K562 (cell line): ENCODE results near the gene WWTR1. TPM values are rescaled to one million over a fixed set of nuclear protein-coding genes. Genes with fewer than 3 reads are reported as not detected.

Experiments used
- ATAC-seq: fragments of 200-7000 bp; cut with Tn5 transposase; 3 replicates; pipeline ENCODE4 v1.9.1; 2020; ENCODE audit warnings: moderate library complexity
- BruUV-seq: library from RNA; stranded (reverse); fragments of 400-500 nt; replicated peaks from 2 replicates; lab custom pipeline; 2021; lab: Mats Ljungman, UMichigan
- CTCF ChIA-PET: fragments of 300-600 bp; formaldehyde crosslinking; extraction: SDS; loops from one replicate; lab custom pipeline; 2021; ENCODE audit warnings: low intra/inter-chr PET ratio; lab: Yijun Ruan, JAX
- POLR2A ChIA-PET: fragments of 300-600, 350-650 bp; sonication (Branson Sonifier 250); formaldehyde crosslinking; extraction: SDS; loops from one replicate; lab custom pipeline; 2021; ENCODE audit warnings: antibody characterized with exemption, inconsistent platforms; lab: Yijun Ruan, JAX
- DNase-seq, 4 experiments: peaks; one replicate each; pipeline versions ENCODE4 v3.0.0 to v3.0.0-alpha.2; 2011 to 2018; ENCODE audit warnings: low spot score in 3 of 4, mixed read lengths in 3 of 4; ENCODE audit errors: extremely low read depth in 1 of 4
- FAIRE-seq: peaks from 2 replicates; lab custom pipeline; 2011; peaks lifted over from hg19 to GRCh38; lab: Jason Lieb, UNC
- H2AFZ ChIP-seq: 2 replicates; pipeline ENCODE4 v1.6.0; 2011; ENCODE audit warnings: low read depth, low read length, control low read depth, inconsistent platforms
- H3K27ac ChIP-seq: fragments of 200-600 bp; 3 replicates; pipeline ENCODE4 v1.8.0; 2011; ENCODE audit warnings: low read depth, mild to moderate bottlenecking, control low read depth, inconsistent platforms, low read length, moderate library complexity, mixed read lengths; ENCODE audit errors: extremely low read depth
- H3K27me3 ChIP-seq, 2 experiments: fragments of 300-600 bp in 1 of 2; 2 replicates in 1 of 2; 3 replicates in 1 of 2; pipeline versions ENCODE4 v1.6.0 to v1.8.0; 2011; ENCODE audit warnings: inconsistent platforms in 2 of 2, low read length in 2 of 2, mild to moderate bottlenecking in 1 of 2, mixed read lengths in 1 of 2, moderate library complexity in 1 of 2; ENCODE audit not compliant: control insufficient read depth in 2 of 2, insufficient read depth in 2 of 2
- H3K36me3 ChIP-seq: fragments of 300-600 bp; 3 replicates; pipeline ENCODE4 v1.8.0; 2011; ENCODE audit warnings: mild to moderate bottlenecking, low read length, inconsistent platforms; ENCODE audit not compliant: control insufficient read depth, insufficient read depth
- H3K4me1 ChIP-seq, 2 experiments: fragments of 200-600 bp in 1 of 2; replicated peaks in 1 of 2; 2 replicates in 1 of 2; 3 replicates in 1 of 2; pipeline versions ENCODE4 v1.5.1 to v1.8.0; 2011; ENCODE audit warnings: inconsistent platforms in 2 of 2, low read length in 2 of 2, mild to moderate bottlenecking in 1 of 2, mixed read lengths in 1 of 2, moderate library complexity in 1 of 2; ENCODE audit not compliant: control insufficient read depth in 2 of 2, insufficient read depth in 2 of 2
- H3K4me2 ChIP-seq: 2 replicates; pipeline ENCODE4 v1.6.1; 2011; ENCODE audit warnings: low read length, control low read depth, inconsistent platforms, mixed read lengths; ENCODE audit not compliant: insufficient read depth
- H3K4me3 ChIP-seq: fragments of 200-600 bp; sonication (generic), shearing (Covaris generic); 2 replicates; pipeline ENCODE4 v1.5.1; 2016; ENCODE audit warnings: control low read depth, inconsistent platforms
- H3K79me2 ChIP-seq: fragments of 200-600 bp; 3 replicates; pipeline ENCODE4 v1.8.0; 2011; ENCODE audit warnings: low read length, inconsistent platforms; ENCODE audit not compliant: control insufficient read depth, insufficient read depth
- H3K9ac ChIP-seq, 2 experiments: 2 replicates each; pipeline versions ENCODE4 v1.6.0 to v1.6.1; 2011; ENCODE audit warnings: low read depth in 2 of 2, low read length in 2 of 2, control low read depth in 1 of 2, inconsistent platforms in 1 of 2, mild to moderate bottlenecking in 1 of 2, mixed read lengths in 1 of 2; ENCODE audit not compliant: insufficient read depth in 1 of 2
- H3K9me1 ChIP-seq: one replicate; pipeline ENCODE4 v1.6.0; 2011; ENCODE audit warnings: inconsistent platforms, mild to moderate bottlenecking, low read length, moderate library complexity; ENCODE audit not compliant: control insufficient read depth, insufficient read depth
- H3K9me3 ChIP-seq: replicated peaks from 2 replicates; pipeline ENCODE4 v1.5.1; 2011; ENCODE audit warnings: low read depth, low read length, inconsistent platforms; ENCODE audit not compliant: control insufficient read depth, insufficient read depth
- H4K20me1 ChIP-seq: replicated peaks from 2 replicates; pipeline ENCODE4 v1.6.1; 2011; ENCODE audit warnings: low read length, inconsistent platforms, mixed read lengths; ENCODE audit not compliant: control insufficient read depth, insufficient read depth
- MAFF ChIP-seq: IDR thresholded peaks from 2 replicates; pipeline ENCODE4 v1.6.1; 2012; ENCODE audit warnings: low read length, improper control_type of control experiment
- MEF2D ChIP-seq: conservative IDR thresholded peaks from 2 replicates; pipeline ENCODE4 v1.6.1; 2016; ENCODE audit warnings: low read depth, missing genetic modification characterization, missing compliant biosample characterization
- NFXL1 ChIP-seq: fragments of 450-650 bp; formaldehyde crosslinking; IDR thresholded peaks from 2 replicates; pipeline ENCODE4 v1.4.0; 2021; ENCODE audit warnings: mild to moderate bottlenecking
- POLR2H ChIP-seq: IDR thresholded peaks from 2 replicates; pipeline ENCODE4 v1.6.1; 2016; ENCODE audit warnings: missing genetic modification characterization, low read depth, mild to moderate bottlenecking, control low read depth, missing compliant biosample characterization, moderate library complexity
- SMAD4 ChIP-seq: fragments of 250-450 bp; sonication (Bioruptor Pico); conservative IDR thresholded peaks from 2 replicates; pipeline ENCODE4 v1.8.0; 2021; ENCODE audit warnings: inconsistent platforms, mild to moderate bottlenecking, moderate library complexity
- ZNF232 ChIP-seq: sonication (generic); formaldehyde crosslinking; IDR thresholded peaks from 2 replicates; pipeline ENCODE4 v1.8.0; 2022; ENCODE audit warnings: mild to moderate bottlenecking, missing genetic modification reagents
- WGBS: fragments of 100-300 bp; shearing (Covaris generic); methylation state at CpG from one replicate; pipeline ENCODE4 v1.1.6; 2016; ENCODE audit warnings: low coverage, mixed read lengths; ENCODE audit not compliant: insufficient coverage; ENCODE audit errors: missing lambda C conversion rate; 5-methylcytosine and 5-hydroxymethylcytosine counted together
- in situ Hi-C: fragments of 300-500 bp; cut with MboI; formaldehyde crosslinking; loops from 4 replicates; pipeline ENCODE4 v1.15.0; 2018; ENCODE audit warnings: inconsistent platforms, mixed read lengths
- intact Hi-C: fragments of 100-400 bp; cut with micrococcal nuclease; formaldehyde crosslinking; loops from 2 replicates; pipeline ENCODE4 v1.14.2; 2022
- polyA plus RNA-seq, 8 experiments: library from polyadenylated mRNA; depleted of rRNA in 4 of 8; stranded (reverse) in 5 of 8; unstranded in 3 of 8; fragments of >200 nt; fragmentation: Nextera tagmentation in 2 of 8; fragmentation: Illumina TruSeq in 1 of 8; extraction: Ambion mirVana in 2 of 8; extraction: Trizol in 1 of 8; gene quantifications; 2 replicates each; pipeline versions ENCODE4 v1.2.1 to v1.2.3, GENCODE V29; 2011 to 2014; ENCODE audit warnings: inconsistent platforms in 1 of 8, missing spikeins in 1 of 8
- total RNA-seq, 7 experiments: library from RNA; depleted of rRNA in 6 of 7; stranded (reverse); fragments of >200 nt in 6 of 7; fragmentation: Illumina TruSeq in 2 of 7; extraction: Trizol in 2 of 7; gene quantifications; 2 replicates each; pipeline versions ENCODE4 v1.2.1 to v1.2.3, GENCODE V29; 2011 to 2021; ENCODE audit warnings: low replicate concordance in 1 of 7
- TF ChIP-seq, protein P1 (sequence below): fragments of 450-650 bp; IDR thresholded peaks from 2 replicates; pipeline ENCODE4 v1.6.1; 2017; ENCODE audit warnings: mild to moderate bottlenecking, moderate library complexity

Gene WWTR1
- total and polyA plus RNA-seq, 9 of the 15 experiments (the other 6 are each of a cell fraction or from before 2014, with no cell fraction given): 0.04 to 1.5 (median 0.60) TPM

DNA sequence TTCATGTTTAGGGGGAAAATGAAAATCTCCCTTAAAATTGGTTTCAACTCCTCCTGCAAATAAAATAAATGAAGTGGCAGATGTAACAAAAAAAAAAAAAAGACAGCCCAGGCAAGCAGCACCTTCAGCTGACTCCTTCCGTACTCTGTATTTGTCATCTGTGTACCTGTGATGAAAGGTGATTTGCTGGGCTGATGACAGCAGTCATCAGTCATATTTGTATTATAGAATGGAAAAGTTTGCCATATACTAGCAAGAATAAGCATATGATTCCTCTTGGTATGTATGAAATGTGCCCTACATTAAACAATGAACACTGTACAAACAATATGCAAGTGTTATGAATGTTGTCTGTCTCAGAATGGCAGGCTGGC is 44.1 kb upstream of the WWTR1 start:
- 50% methylated on average over 1 of the region's 1 CpG for WGBS
- Histone ChIP-seq H3K4me3 (no peak overlapping the region), H3K4me1 (no peaks in the 10 kb centered on the region), H3K27ac (no peak overlapping the region), H2AFZ (no peak overlapping the region), H3K4me2 (no peak overlapping the region), H3K79me2 (no peaks in the 10 kb centered on the region), H3K9me1 (no peaks in the 10 kb centered on the region), H3K27me3 (no peaks in the 10 kb centered on the region), H4K20me1 (no peaks in the 10 kb centered on the region), H3K9me3 (no peaks in the 10 kb centered on the region), H3K9ac (no peak overlapping the region), H3K36me3 (no peaks in the 10 kb centered on the region)
- in situ Hi-C loops (no loop called here), intact Hi-C loops (no loop called here)
- ATAC-seq: no peak
- ChIA-PET CTCF (no interaction called here), POLR2A (no interaction called here)
- TF ChIP-seq, protein P1, sequence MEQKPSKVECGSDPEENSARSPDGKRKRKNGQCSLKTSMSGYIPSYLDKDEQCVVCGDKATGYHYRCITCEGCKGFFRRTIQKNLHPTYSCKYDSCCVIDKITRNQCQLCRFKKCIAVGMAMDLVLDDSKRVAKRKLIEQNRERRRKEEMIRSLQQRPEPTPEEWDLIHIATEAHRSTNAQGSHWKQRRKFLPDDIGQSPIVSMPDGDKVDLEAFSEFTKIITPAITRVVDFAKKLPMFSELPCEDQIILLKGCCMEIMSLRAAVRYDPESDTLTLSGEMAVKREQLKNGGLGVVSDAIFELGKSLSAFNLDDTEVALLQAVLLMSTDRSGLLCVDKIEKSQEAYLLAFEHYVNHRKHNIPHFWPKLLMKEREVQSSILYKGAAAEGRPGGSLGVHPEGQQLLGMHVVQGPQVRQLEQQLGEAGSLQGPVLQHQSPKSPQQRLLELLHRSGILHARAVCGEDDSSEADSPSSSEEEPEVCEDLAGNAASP: no peak
- TF ChIP-seq ZNF232: no peak
- TF ChIP-seq MAFF: no peak
- TF ChIP-seq MEF2D (tag): no peak
- TF ChIP-seq POLR2H: no peak
- no peak for TF ChIP-seq SMAD4 (CRISPR knock-in tag)
- no peak for TF ChIP-seq NFXL1 (CRISPR knock-in tag)
- no peak for DNase-seq
- BruUV-seq: no TSS peak
- FAIRE-seq: peak; percentile 58
